Measurements from ENCODE around the gene DGAT2L6.

GRCh38 chrX:70219938-70220764, 42.9 kb downstream of the DGAT2L6 start:
- no peak for TF ChIP-seq GATA2 (IDR thresholded peaks at IDR 0.05; ENCODE audit: low read depth, low read length)
- TF ChIP-seq GATA3 (IDR thresholded peaks at IDR 0.05; ENCODE audit: low read depth, low read length): no peak
